GM12865 (cell line): ENCODE measurements around the gene CEP95.
"Not testable (repeated sequence)": the region's sequence is repeated elsewhere in the genome, so short reads cannot be mapped to it uniquely, and the experiment has no call there.

Source experiments
- DNase-seq: peaks from one replicate; pipeline ENCODE4 v3.0.0; 2010; ENCODE audit warnings: low read depth
- H3K4me3 ChIP-seq: 2 replicates; pipeline ENCODE4 v1.5.1; 2011; ENCODE audit warnings: mild to moderate bottlenecking, low read depth, low read length, control low read depth
- TF ChIP-seq, protein P1 (sequence below): IDR thresholded peaks from 2 replicates; pipeline ENCODE4 v1.5.1; 2011; ENCODE audit warnings: low read length, control low read depth, low read depth, inconsistent platforms; ENCODE audit not compliant: insufficient read depth; ENCODE audit errors: missing control alignments

The CEP95 gene

DNA sequence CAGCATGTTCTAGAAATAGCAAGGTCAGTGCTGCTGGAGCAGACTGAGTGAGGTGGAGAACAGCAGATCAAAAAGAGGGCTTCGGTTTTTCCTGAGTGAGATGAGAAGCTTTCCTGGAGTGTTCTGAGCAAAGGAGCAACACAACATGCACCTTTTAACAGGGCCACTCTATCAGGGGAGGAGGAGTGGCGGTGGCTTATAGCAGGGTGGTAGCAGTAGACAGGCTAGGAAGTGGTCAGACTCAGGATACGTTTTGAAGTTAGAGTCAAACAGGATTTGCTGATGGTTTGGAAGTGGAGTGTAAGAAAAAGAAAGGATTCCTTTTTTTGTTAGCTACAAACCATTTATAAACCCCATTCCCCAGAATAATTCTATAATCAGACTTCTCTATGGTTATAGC lies 22.4 kb upstream of the CEP95 start:
- no peak for DNase-seq
- H3K4me3 ChIP-seq: no peak overlapping the region
- TF ChIP-seq, protein P1, sequence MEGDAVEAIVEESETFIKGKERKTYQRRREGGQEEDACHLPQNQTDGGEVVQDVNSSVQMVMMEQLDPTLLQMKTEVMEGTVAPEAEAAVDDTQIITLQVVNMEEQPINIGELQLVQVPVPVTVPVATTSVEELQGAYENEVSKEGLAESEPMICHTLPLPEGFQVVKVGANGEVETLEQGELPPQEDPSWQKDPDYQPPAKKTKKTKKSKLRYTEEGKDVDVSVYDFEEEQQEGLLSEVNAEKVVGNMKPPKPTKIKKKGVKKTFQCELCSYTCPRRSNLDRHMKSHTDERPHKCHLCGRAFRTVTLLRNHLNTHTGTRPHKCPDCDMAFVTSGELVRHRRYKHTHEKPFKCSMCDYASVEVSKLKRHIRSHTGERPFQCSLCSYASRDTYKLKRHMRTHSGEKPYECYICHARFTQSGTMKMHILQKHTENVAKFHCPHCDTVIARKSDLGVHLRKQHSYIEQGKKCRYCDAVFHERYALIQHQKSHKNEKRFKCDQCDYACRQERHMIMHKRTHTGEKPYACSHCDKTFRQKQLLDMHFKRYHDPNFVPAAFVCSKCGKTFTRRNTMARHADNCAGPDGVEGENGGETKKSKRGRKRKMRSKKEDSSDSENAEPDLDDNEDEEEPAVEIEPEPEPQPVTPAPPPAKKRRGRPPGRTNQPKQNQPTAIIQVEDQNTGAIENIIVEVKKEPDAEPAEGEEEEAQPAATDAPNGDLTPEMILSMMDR: no peak

DNA sequence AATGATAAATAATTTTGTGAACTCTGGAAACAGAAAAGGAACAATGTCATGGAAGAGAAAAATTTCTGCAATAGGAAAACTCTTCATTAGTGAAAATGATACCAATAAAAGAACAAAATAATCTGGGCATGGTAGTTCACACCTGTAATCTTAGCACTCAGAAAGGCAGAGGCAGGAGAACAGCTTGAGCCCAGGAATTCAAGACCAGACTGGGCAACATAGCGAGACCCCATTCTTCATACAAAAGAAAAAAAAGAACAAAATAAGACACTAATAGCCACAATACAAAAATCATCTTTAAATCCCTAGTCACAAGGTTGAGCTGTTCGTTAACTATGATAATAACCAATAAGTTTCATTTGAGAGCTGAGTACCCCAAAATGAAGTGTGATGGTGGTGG lies 18.5 kb upstream of the CEP95 start:
- no peak overlapping the region for H3K4me3 ChIP-seq
- DNase-seq: no peak
- TF ChIP-seq, protein P1: no peak

DNA sequence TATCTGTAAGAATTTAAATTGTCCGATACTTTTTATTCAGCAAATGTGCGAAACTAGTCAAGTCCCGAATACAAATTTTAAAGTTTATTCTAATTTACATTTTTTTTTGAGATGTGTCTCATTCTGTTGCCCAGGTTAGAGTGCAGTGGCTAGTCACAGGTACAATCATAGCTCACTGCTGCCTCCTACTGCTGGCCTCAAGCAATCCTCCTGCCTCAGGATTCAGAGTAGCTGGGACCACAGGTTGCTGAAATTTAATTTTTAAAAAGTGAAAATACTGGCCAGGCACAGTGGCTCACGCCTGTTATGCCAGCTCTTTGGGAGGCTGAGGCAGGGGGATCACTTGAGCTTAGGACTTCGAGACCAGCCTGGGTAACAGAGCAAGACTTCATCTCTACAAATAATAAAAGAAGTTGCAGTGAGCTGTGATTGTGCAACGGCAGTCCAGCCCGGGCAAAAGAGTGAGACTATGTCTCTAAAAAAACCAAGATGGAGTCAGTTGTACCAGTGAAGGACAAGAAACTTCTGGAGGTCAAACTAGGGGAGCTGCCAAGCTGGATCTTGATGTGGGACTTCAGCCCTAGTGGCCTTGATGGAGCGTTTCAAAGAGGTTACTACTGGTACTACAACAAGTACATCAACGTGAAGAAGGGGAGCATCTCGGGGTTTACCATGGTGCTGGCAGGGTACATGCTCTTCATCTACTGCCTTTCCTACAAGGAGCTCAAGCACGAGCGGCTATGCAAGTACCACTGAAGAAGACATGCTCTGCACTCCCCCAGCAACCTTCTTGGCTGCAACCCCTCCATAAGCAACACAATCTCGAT lies 15.5 kb upstream of the CEP95 start:
- peak; percentile 70 for DNase-seq
- TF ChIP-seq, protein P1: peak; percentile 58
- no peak overlapping the region for H3K4me3 ChIP-seq

DNA sequence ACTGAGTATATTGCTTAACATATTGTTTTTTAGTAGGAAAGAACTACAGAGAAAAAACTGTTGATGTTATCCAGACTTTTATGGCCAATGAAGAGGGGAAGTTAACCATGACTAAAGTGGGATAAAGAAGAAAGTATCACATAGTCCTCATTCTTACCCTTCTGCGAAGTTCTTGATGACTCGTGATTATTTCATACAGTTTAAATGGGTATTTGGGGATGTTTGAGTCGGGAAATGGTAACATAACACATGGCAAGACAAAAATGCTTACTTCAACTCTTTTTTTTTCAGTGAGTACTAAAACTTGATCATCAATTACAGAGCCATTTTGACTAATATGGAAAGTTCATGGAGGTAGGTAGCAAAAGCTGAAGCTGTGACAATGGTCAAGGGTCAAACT lies 14.8 kb upstream of the CEP95 start:
- no peak overlapping the region for H3K4me3 ChIP-seq
- TF ChIP-seq, protein P1: no peak
- no peak for DNase-seq

DNA sequence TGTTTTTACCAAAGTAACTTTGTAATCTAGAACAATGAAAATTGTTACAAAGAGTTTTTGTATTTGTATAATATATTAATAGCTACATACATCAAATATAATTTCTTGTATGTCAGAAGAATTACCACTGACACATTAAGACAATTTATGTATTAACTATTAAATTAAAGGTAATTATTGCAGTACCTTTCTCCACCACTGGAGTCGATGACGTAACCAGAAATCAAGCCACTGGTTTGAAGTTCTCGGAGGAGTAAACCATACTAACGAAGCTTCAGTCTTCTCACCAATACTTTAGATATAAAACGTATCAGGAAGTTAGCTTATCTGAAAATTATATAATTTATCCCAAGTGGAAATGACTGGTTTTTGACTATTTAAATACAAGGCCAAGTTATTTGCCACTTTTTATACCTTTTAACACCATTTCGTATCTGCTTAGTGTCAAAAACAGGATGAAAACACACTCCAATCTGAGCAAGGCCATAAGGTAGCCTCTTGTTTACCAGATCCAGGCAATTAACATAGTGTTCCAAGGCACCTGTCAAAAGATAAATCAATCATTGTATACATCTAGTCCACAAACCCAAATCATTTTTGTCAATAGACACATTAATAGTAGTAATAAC lies 14.2 kb upstream of the CEP95 start:
- DNase-seq: peak; percentile 45
- H3K4me3 ChIP-seq: no peak overlapping the region
- TF ChIP-seq, protein P1: peak; percentile 22

DNA sequence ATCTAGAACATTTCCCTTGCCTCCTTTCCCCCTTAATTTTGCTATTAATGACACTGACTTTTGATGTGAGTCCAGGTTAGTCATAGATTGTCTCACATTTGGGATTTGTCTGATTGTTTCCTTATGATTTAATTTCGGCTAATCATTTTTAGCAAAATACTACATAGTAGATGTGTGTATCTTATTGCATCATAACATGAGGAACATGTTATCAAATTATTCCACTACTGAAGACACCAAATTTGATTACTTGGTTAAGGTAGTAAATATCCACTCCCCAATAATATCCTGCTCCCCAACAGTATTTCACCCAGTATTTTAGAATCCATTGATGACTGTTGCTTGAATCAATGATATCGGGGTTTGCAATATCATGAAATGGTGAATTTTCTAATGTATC lies 12.7 kb upstream of the CEP95 start:
- DNase-seq: no peak
- H3K4me3 ChIP-seq: peak overlapping the region; percentile 76

DNA sequence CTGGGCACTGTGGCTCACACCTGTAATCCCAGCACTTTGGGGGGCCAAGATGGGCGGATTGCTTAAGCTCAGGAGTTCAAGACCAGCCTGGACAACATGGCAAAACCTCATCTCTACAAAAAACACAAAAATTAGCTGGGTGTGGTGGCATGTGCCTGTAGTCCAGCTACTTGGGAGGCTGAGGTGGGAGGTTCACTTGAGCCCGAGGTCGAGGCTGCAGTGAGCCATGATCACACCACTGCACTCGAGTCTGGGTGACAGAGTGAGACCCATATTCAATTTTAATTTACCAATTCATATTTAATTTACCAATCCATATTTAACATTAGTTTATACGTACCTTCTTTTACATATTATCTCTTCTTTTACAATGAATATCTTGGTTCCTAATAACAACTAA lies 11.5 kb upstream of the CEP95 start:
- peak overlapping the region; percentile 76 for H3K4me3 ChIP-seq
- not testable (repeated sequence) for DNase-seq

More for the DNA sequence above, 12.7 kb upstream of the CEP95 start:
- TF ChIP-seq, protein P1: no peak
